SJSA1 (cell line): ENCODE measurements around the gene CDRT15L2. TPM values are rescaled to one million over a fixed set of nuclear protein-coding genes. Genes with fewer than 3 reads are reported as not detected.
"Not testable (repeated sequence)": the region's sequence is repeated elsewhere in the genome, so short reads cannot be mapped to it uniquely, and the experiment has no call there.

ENCODE experiments used
- DNase-seq, 2 experiments: peaks; one replicate each; pipeline ENCODE4 v3.0.0-alpha.2; 2015 to 2020; ENCODE audit warnings: low spot score in 2 of 2, low read depth in 1 of 2
- H3K27ac ChIP-seq: fragments of 250-450 bp; sonication (Bioruptor Pico); 2 replicates; pipeline ENCODE4 v1.5.1; 2020; ENCODE audit warnings: mild to moderate bottlenecking, moderate library complexity
- H3K27me3 ChIP-seq: fragments of 250-450 bp; sonication (Bioruptor Pico); replicated peaks from 2 replicates; pipeline ENCODE4 v1.5.1; 2020; ENCODE audit warnings: mild to moderate bottlenecking, moderate library complexity
- H3K36me3 ChIP-seq: fragments of 250-450 bp; sonication (Bioruptor Pico); 2 replicates; pipeline ENCODE4 v1.5.1; 2020; ENCODE audit warnings: mild to moderate bottlenecking
- H3K4me1 ChIP-seq: fragments of 250-450 bp; sonication (Bioruptor Pico); replicated peaks from 2 replicates; pipeline ENCODE4 v1.6.1; 2021; ENCODE audit warnings: mild to moderate bottlenecking
- H3K4me3 ChIP-seq: fragments of 250-450 bp; sonication (Bioruptor Pico); 2 replicates; pipeline ENCODE4 v1.5.1; 2020; ENCODE audit warnings: mild to moderate bottlenecking
- H3K9me3 ChIP-seq: fragments of 250-450 bp; sonication (Bioruptor Pico); replicated peaks from 2 replicates; pipeline ENCODE4 v1.5.1; 2020; ENCODE audit warnings: mild to moderate bottlenecking
- total RNA-seq: library from RNA; depleted of rRNA; stranded (reverse); fragments of >200 nt; shearing (Covaris generic); gene quantifications from 2 replicates; pipeline ENCODE4 v1.2.3, GENCODE V29; 2014; rRNA removed

Gene CDRT15L2
- total RNA-seq, 1 experiment from 2014 or later, result not detected

DNA sequence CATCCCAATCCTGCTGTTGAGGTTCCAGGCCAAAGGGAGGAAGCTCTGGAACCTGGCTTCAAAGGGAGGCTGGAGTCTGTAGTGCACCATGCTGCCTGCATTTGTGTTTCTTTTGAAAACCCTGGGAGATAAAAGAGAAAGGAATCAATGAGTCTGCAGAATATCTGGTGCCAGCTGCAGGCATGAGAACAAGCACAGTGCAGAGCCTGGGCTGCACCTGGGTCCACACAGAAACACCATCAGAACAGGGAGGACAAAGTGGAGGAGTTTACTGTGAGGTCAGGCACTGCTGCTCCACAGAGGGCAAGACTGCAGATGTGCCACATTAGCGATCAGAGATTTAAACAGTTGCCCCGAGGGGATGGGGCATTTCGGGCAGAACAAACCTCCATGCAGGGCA is 30.0 kb downstream of the CDRT15L2 start:
- not testable (repeated sequence) for H3K9me3 ChIP-seq, H3K27me3 ChIP-seq, H3K4me3 ChIP-seq, DNase-seq, H3K27ac ChIP-seq, H3K36me3 ChIP-seq, H3K4me1 ChIP-seq

DNA sequence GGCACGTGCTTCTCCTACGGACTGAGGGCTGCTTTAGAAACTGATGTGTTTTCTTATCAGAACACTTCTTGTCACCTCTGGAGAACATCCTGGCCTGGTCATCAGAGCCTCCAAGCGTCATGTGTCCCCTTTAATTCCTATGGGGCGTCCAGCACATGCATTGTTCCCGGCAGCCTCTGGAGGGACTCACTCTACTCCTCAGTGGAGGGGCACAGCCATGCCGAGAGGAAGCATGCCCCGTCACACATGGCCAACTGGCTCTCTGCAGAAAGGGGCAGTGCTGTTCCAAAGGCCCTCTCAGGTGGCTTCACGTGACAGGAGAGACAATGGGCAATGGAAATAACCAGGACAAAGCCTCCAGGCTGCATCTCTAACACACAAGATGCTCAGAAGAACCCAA is 31.8 kb downstream of the CDRT15L2 start:
- H3K4me3 ChIP-seq, result no peak overlapping the region
- H3K4me1 ChIP-seq, result no peaks in the 10 kb centered on the region
- no peaks in the 10 kb centered on the region for H3K27me3 ChIP-seq
- DNase-seq, result no peak
- no peaks in the 10 kb centered on the region for H3K36me3 ChIP-seq
- H3K27ac ChIP-seq, result no peak overlapping the region
- no peaks in the 10 kb centered on the region for H3K9me3 ChIP-seq

DNA sequence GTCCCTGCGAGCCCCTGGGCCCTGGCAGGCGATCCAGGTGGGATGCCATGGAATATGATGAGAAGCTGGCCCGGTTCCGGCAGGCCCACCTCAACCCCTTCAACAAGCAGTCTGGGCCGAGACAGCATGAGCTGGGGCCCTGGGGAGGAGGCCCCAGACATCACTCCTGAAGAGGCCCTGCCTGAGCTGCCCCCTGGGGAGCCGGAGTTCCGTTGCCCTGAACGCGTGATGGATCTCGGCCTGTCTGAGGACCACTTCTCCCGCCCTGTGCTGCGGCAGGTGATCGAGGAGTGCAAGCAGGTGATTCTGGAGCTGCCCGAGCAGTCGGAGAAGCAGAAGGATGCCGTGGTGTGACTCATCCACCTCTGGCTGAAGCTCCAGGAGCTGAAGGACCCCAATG is 33.1 kb downstream of the CDRT15L2 start:
- no peaks in the 10 kb centered on the region for H3K36me3 ChIP-seq
- no peaks in the 10 kb centered on the region for H3K9me3 ChIP-seq
- H3K27ac ChIP-seq, result no peak overlapping the region
- no peaks in the 10 kb centered on the region for H3K27me3 ChIP-seq
- no peak for DNase-seq
- H3K4me1 ChIP-seq, result no peaks in the 10 kb centered on the region
- H3K4me3 ChIP-seq, result no peak overlapping the region

DNA sequence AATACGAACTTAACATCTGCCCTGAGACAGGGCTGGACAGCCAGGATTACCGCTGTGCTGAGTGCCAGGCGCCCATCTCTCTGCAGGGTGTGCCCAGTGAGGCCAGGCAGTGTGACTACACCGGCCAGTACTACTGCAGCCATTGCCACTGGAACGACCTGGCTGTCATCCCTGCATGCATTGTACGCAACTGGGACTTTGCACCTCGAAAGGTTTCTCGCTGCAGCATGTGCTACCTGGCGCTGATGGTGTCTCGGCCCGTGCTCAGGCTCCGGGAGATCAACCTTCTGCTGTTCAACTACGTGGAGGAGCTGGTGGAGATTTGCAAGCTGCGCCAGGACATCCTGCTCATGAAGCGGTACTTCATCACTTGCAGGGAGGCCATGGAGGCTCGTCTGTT is 33.7 kb downstream of the CDRT15L2 start:
- Histone ChIP-seq H3K4me1 (no peaks in the 10 kb centered on the region), H3K4me3 (no peak overlapping the region), H3K27me3 (no peaks in the 10 kb centered on the region), H3K27ac (no peak overlapping the region), H3K9me3 (no peaks in the 10 kb centered on the region), H3K36me3 (no peaks in the 10 kb centered on the region)
- no peak for DNase-seq

DNA sequence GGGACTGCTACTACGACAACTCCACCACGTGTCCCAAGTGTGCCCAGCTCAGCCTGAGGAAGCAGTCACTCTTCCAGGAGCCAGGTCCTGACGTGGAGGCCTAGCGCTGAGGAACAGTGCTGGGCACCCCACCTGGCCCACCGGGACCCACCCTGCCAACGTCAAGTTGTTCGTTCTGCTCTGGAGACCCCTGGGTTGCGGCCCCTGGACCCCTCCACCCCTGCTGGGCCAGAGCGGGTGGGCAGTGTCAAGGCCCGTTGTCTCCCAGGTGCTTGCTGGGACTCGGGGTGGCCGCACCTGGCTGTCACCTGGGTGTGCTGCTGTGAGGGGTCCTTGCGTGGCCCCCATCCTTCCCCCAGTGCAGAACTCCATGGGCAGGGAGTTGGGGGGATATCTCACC is 34.4 kb downstream of the CDRT15L2 start:
- Histone ChIP-seq H3K36me3 (no peaks in the 10 kb centered on the region), H3K27me3 (no peaks in the 10 kb centered on the region), H3K4me3 (no peak overlapping the region), H3K9me3 (no peaks in the 10 kb centered on the region), H3K27ac (no peak overlapping the region), H3K4me1 (no peaks in the 10 kb centered on the region)
- DNase-seq, result no peak

DNA sequence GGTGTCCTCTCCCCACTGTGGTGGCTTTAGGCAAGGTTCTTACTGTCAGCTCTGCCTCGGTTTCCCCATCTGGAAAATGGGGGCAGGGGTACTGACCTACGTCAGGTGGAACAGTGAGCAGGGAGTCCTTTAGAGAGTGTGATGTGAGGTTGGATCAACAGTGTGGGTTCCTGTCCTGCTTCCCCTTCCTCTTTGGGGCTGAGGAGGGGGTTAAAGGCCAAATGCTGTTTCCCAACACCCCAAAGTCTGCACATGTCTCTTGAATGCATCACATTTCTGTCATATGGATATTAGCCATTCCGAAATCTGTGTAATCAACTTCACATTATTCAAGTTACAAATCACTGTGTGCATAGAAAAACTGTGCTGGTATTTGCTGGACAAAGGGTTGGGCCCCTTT is 35.9 kb downstream of the CDRT15L2 start:
- H3K9me3 ChIP-seq, H3K36me3 ChIP-seq, H3K27me3 ChIP-seq, H3K4me1 ChIP-seq, H3K27ac ChIP-seq, DNase-seq, H3K4me3 ChIP-seq: not testable (repeated sequence)

Other genes starting within 250 kb of the CDRT15L2 start
- not detected in 2 replicates for gene LGALS9B, start 112.2 kb upstream of the CDRT15L2 start, total RNA-seq